GM12874 (cell line): ENCODE measurements around the gene WDR59.

Source experiments
- CTCF ChIP-seq: IDR thresholded peaks from 2 replicates; pipeline ENCODE4 v1.5.1; 2011; ENCODE audit warnings: low read depth, mild to moderate bottlenecking, control low read depth, low read length, moderate library complexity; ENCODE audit not compliant: insufficient read depth

WDR59 gene

GRCh38 chr16:75024594-75024993 is 39.7 kb upstream of the WDR59 start:
- TF ChIP-seq CTCF = no peak

- no peak for TF ChIP-seq CTCF
These were observed 39.3 kb upstream of the WDR59 start for GRCh38 chr16:75024182-75024581.

- TF ChIP-seq CTCF = no peak
These were observed 38.1 kb upstream of the WDR59 start for GRCh38 chr16:75023009-75023408.

GRCh38 chr16:75022567-75022966 is 37.6 kb upstream of the WDR59 start:
- TF ChIP-seq CTCF = no peak

- TF ChIP-seq CTCF = no peak
These were observed 36.5 kb upstream of the WDR59 start for GRCh38 chr16:75021410-75021809.

- no peak for TF ChIP-seq CTCF
These were observed 34.7 kb upstream of the WDR59 start for GRCh38 chr16:75019586-75019985.

- no peak for TF ChIP-seq CTCF
These were observed 34.1 kb upstream of the WDR59 start for GRCh38 chr16:75019007-75019406.
